H9 (cell line): ENCODE data around the gene SSBP1. TPM values are rescaled to one million over a fixed set of nuclear protein-coding genes. Genes with fewer than 3 reads are reported as not detected.

ENCODE experiments used
- DNase-seq: peaks from one replicate; pipeline ENCODE4 v3.0.0-alpha.2; 2017
- H2AFZ ChIP-seq: one replicate; pipeline ENCODE4 v1.6.1; 2013; ENCODE audit warnings: mild to moderate bottlenecking, low read length, control low read depth, moderate library complexity
- H2AK5ac ChIP-seq: 2 replicates; pipeline ENCODE4 v1.6.1; 2013; ENCODE audit warnings: low read length, control low read depth, mixed read lengths; ENCODE audit not compliant: insufficient read length
- H2BK120ac ChIP-seq: one replicate; pipeline ENCODE4 v1.6.1; 2013; ENCODE audit warnings: low read depth, mild to moderate bottlenecking, low read length, control low read depth, inconsistent platforms; ENCODE audit not compliant: poor library complexity, severe bottlenecking
- H2BK12ac ChIP-seq: 2 replicates; pipeline ENCODE4 v1.6.1; 2013; ENCODE audit warnings: low read length, control low read depth, mixed read lengths, low read depth; ENCODE audit not compliant: insufficient read length
- H2BK15ac ChIP-seq: 2 replicates; pipeline ENCODE4 v1.6.1; 2013; ENCODE audit warnings: low read depth, low read length, control low read depth
- H2BK20ac ChIP-seq: one replicate; pipeline ENCODE4 v1.6.1; 2013; ENCODE audit warnings: low read depth, mild to moderate bottlenecking, low read length, control low read depth, inconsistent platforms; ENCODE audit not compliant: poor library complexity, severe bottlenecking
- H2BK5ac ChIP-seq: 2 replicates; pipeline ENCODE4 v1.6.1; 2013; ENCODE audit warnings: low read length, control low read depth, mixed read lengths; ENCODE audit not compliant: insufficient read length
- H3K14ac ChIP-seq: 2 replicates; pipeline ENCODE4 v1.6.1; 2013; ENCODE audit warnings: low read length, control low read depth; ENCODE audit not compliant: insufficient read depth
- H3K18ac ChIP-seq: 2 replicates; pipeline ENCODE4 v1.6.1; 2013; ENCODE audit warnings: low read depth, mild to moderate bottlenecking, mixed read lengths, low read length, control low read depth; ENCODE audit not compliant: insufficient read length
- H3K23ac ChIP-seq: 2 replicates; pipeline ENCODE4 v1.6.1; 2013; ENCODE audit warnings: low read length, control low read depth, mixed read lengths, low read depth; ENCODE audit not compliant: insufficient read length
- H3K23me2 ChIP-seq: 2 replicates; pipeline ENCODE4 v1.6.1; 2013; ENCODE audit warnings: low read depth, mild to moderate bottlenecking, mixed read lengths, low read length, control low read depth; ENCODE audit not compliant: insufficient read length, poor library complexity, severe bottlenecking
- H3K27ac ChIP-seq: 2 replicates; pipeline ENCODE4 v1.5.1; 2013; ENCODE audit warnings: low read length, control low read depth, mixed read lengths, low read depth; ENCODE audit not compliant: insufficient read length
- H3K27me3 ChIP-seq: 2 replicates; pipeline ENCODE4 v1.6.1; 2013; ENCODE audit warnings: low read length, control low read depth, inconsistent platforms; ENCODE audit not compliant: insufficient read depth
- H3K4ac ChIP-seq: 2 replicates; pipeline ENCODE4 v1.6.1; 2013; ENCODE audit warnings: low read depth, mild to moderate bottlenecking, control low read depth, inconsistent platforms, low read length, moderate library complexity
- H3K4me1 ChIP-seq: 2 replicates; pipeline ENCODE4 v1.6.1; 2013; ENCODE audit warnings: low read length, control low read depth, inconsistent platforms; ENCODE audit not compliant: insufficient read depth
- H3K4me2 ChIP-seq: 2 replicates; pipeline ENCODE4 v1.6.1; 2013; ENCODE audit warnings: low read length, control low read depth, mixed read lengths; ENCODE audit not compliant: insufficient read length, insufficient read depth
- H3K56ac ChIP-seq: 2 replicates; pipeline ENCODE4 v1.6.1; 2013; ENCODE audit warnings: low read depth, mild to moderate bottlenecking, mixed read lengths, low read length, control low read depth; ENCODE audit not compliant: insufficient read length
- H3K79me1 ChIP-seq: 2 replicates; pipeline ENCODE4 v1.6.1; 2013; ENCODE audit warnings: low read depth, mild to moderate bottlenecking, moderate library complexity, low read length, control low read depth, inconsistent platforms; ENCODE audit not compliant: insufficient read depth, poor library complexity, severe bottlenecking
- H3K79me2 ChIP-seq: 2 replicates; pipeline ENCODE4 v1.6.1; 2013; ENCODE audit warnings: low read length, control low read depth, inconsistent platforms; ENCODE audit not compliant: insufficient read depth
- H3K9ac ChIP-seq: 2 replicates; pipeline ENCODE4 v1.6.1; 2013; ENCODE audit warnings: low read length, control low read depth, mixed read lengths; ENCODE audit not compliant: insufficient read length; ENCODE audit errors: extremely low read depth
- H3K9me3 ChIP-seq: one replicate; pipeline ENCODE4 v1.6.1; 2013; ENCODE audit warnings: low read depth, low read length, inconsistent platforms; ENCODE audit not compliant: control insufficient read depth
- H3T11ph ChIP-seq: one replicate; pipeline ENCODE4 v1.6.1; 2013; ENCODE audit warnings: mild to moderate bottlenecking, low read length, control low read depth, inconsistent platforms
- H4K20me1 ChIP-seq: one replicate; pipeline ENCODE4 v1.6.1; 2013; ENCODE audit not compliant: control insufficient read depth, insufficient read length, insufficient read depth
- H4K5ac ChIP-seq: 2 replicates; pipeline ENCODE4 v1.6.1; 2013; ENCODE audit warnings: low read depth, mild to moderate bottlenecking, mixed read lengths, low read length, control low read depth; ENCODE audit not compliant: insufficient read length
- H4K8ac ChIP-seq: replicated peaks from 2 replicates; pipeline ENCODE4 v1.6.1; 2013; ENCODE audit warnings: low read length, control low read depth, mixed read lengths, low read depth; ENCODE audit not compliant: insufficient read length
- H4K91ac ChIP-seq: 2 replicates; pipeline ENCODE4 v1.6.1; 2013; ENCODE audit warnings: low read depth, mild to moderate bottlenecking, moderate library complexity, mixed read lengths, low read length, control low read depth; ENCODE audit not compliant: insufficient read length
- H3K27ac Mint-ChIP-seq, 3 experiments: 2 replicates in 2 of 3; 3 replicates in 1 of 3; pipeline ENCODE4 v1.8.0; 2020 to 2021; ENCODE audit warnings: mixed read lengths in 3 of 3, mild to moderate bottlenecking in 1 of 3, moderate library complexity in 1 of 3
- H3K27me3 Mint-ChIP-seq: 2 replicates; pipeline ENCODE4 v1.8.0; 2021; ENCODE audit warnings: low read depth, mild to moderate bottlenecking, moderate library complexity, mixed read lengths
- H3K36me3 Mint-ChIP-seq, 3 experiments: 2 replicates in 2 of 3; 3 replicates in 1 of 3; pipeline ENCODE4 v1.8.0; 2020 to 2021; ENCODE audit warnings: low read depth in 3 of 3, mixed read lengths in 3 of 3; ENCODE audit not compliant: insufficient read depth in 1 of 3
- H3K4me1 Mint-ChIP-seq, 2 experiments: 2 replicates each; pipeline ENCODE4 v1.8.0; 2020; ENCODE audit warnings: mixed read lengths in 2 of 2
- H3K4me3 Mint-ChIP-seq, 2 experiments: 2 replicates in 1 of 2; 3 replicates in 1 of 2; pipeline ENCODE4 v1.8.0; 2020 to 2021; ENCODE audit warnings: mild to moderate bottlenecking in 2 of 2, mixed read lengths in 2 of 2, moderate library complexity in 1 of 2
- H3K9me3 Mint-ChIP-seq, 2 experiments: 2 replicates in 1 of 2; 3 replicates in 1 of 2; pipeline ENCODE4 v1.8.0; 2020; ENCODE audit warnings: mild to moderate bottlenecking in 2 of 2, mixed read lengths in 2 of 2, moderate library complexity in 1 of 2
- WGBS: extraction: QIAGEN DNeasy Blood & Tissue Kit; methylation state at CpG from one replicate; pipeline ENCODE4 v1.1.7; 2013; ENCODE audit warnings: missing lambda C conversion rate, low lambda C conversion rate, mixed read lengths; ENCODE audit not compliant: insufficient read length; ENCODE audit errors: extremely low coverage; 5-methylcytosine and 5-hydroxymethylcytosine counted together
- total RNA-seq: library from RNA; stranded (reverse); gene quantifications from 2 replicates; pipeline ENCODE4 v1.2.1, GENCODE V29; 2021
- TF ChIP-seq, protein P1 (sequence below): fragments of 200-600 bp; sonication (generic); conservative IDR thresholded peaks from 3 replicates; pipeline ENCODE4 v1.8.0; 2021; ENCODE audit warnings: antibody characterized with exemption, mild to moderate bottlenecking

Gene SSBP1
- total RNA-seq, 1 experiment from 2014 or later: 266 TPM

DNA sequence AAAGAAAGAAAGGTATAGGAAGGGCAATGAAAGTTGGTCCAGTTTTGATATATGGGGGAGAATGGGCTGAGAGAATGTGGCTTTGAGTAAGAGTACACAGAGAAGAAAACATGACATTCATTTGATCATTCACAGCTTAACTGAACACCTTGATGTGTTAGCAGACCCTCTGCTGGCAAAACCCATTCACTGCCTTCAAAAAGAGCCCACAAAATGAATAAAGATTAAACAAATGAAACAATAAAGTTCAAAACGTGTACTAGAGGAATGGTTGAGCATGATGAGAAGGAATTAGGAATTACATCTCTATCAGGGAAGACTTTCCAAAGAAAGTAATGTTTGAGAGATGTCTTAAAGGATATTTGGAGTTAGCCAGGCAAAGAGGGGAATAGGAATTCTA lies 27.9 kb upstream of the SSBP1 start:
- peaks cover 27 to 34% of the 10 kb centered on the region in 2 experiments for H3K4me1 Mint-ChIP-seq
- DNase-seq: no peak
- H3K9me3 Mint-ChIP-seq: no peaks in the 10 kb centered on the region
- no CpG with 5 or more reads among the region's 1 CpG for WGBS
- Histone ChIP-seq H3K23ac (no peak overlapping the region), H3K18ac (no peak overlapping the region), H3K4me1 (peaks cover 8% of the 10 kb centered on the region; the same call in 1 of the 2 replicates), H3K79me2 (no peaks in the 10 kb centered on the region), H4K20me1 (no peaks in the 10 kb centered on the region), H4K8ac (no peak overlapping the region), H3K27ac (no peak overlapping the region), H3K79me1 (no peaks in the 10 kb centered on the region), H3K14ac (no peak overlapping the region), H3K23me2 (no peaks in the 10 kb centered on the region), H2BK12ac (no peak overlapping the region), H2BK15ac (no peak overlapping the region), H3K27me3 (no peaks in the 10 kb centered on the region), H3K9me3 (no peaks in the 10 kb centered on the region), H2AK5ac (no peak overlapping the region), H2BK20ac (no peak overlapping the region), H3T11ph (no peak overlapping the region), H3K56ac (no peak overlapping the region), H2BK120ac (no peak overlapping the region), H3K4ac (no peak overlapping the region), H4K91ac (no peak overlapping the region), H2AFZ (no peak overlapping the region), H2BK5ac (no peak overlapping the region), H3K4me2 (no peak overlapping the region), H4K5ac (no peak overlapping the region), H3K9ac (no peak overlapping the region)
- H3K27me3 Mint-ChIP-seq: peaks cover 2% of the 10 kb centered on the region; the same call in 1 of the 2 replicates
- H3K36me3 Mint-ChIP-seq: no peaks in the 10 kb centered on the region
- TF ChIP-seq, protein P1, sequence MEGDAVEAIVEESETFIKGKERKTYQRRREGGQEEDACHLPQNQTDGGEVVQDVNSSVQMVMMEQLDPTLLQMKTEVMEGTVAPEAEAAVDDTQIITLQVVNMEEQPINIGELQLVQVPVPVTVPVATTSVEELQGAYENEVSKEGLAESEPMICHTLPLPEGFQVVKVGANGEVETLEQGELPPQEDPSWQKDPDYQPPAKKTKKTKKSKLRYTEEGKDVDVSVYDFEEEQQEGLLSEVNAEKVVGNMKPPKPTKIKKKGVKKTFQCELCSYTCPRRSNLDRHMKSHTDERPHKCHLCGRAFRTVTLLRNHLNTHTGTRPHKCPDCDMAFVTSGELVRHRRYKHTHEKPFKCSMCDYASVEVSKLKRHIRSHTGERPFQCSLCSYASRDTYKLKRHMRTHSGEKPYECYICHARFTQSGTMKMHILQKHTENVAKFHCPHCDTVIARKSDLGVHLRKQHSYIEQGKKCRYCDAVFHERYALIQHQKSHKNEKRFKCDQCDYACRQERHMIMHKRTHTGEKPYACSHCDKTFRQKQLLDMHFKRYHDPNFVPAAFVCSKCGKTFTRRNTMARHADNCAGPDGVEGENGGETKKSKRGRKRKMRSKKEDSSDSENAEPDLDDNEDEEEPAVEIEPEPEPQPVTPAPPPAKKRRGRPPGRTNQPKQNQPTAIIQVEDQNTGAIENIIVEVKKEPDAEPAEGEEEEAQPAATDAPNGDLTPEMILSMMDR: 0 out of 3 replicates have a peak, but pooled peaks have one; percentile 22
- no peak overlapping the region for H3K4me3 Mint-ChIP-seq
- no peak overlapping the region for H3K27ac Mint-ChIP-seq
